ENCODE results near the gene TP73. TPM values are rescaled to one million over a fixed set of nuclear protein-coding genes. Genes with fewer than 3 reads are reported as not detected.

The TP73 gene
- total and polyA plus RNA-seq, 11 donors: 0.01 to 0.53 (median 0.15) TPM; not detected in 6

DNA sequence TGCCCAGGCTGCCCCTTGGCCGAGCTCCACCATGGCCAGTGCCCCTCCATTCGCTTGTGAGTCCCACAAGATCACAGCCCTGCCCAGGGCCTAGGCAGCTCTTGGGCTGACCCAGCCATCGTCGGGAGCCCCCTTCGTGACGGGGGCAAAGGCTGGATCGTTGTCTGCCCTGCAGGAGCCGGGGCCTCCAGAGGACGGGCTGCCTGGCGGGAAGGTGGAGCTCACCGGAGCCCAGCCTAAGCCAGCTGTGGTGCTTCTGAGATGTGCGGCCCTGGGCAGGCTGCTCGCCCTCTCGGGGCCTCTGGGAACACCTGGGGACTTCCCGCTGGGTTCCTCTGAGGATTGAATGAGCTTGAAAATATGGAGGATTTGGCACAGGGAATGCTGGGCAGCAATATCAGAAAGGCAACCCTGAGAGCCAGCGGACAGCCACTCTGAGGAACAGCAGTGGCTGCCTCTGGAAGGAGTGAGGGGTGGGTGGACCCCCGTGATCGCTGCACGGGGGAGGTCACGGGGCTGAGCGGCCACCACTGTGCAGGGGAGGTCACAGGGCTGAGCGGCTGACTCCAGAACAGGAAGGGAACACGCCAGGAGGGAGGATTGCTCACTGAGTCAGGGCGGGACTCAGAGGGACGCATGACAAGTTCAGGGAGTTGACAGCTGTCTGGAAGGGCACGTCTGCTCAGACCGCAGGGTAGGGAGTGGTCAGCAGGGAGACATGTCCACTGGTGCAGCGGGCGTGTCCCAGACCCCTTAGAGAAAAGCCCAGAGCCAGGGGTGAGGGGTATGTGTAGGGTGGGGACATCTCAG lies 19.3 kb downstream of the TP73 start:
- Histone ChIP-seq H3K27ac (no peak overlapping the region), H3K9me3 (no peaks in the 10 kb centered on the region), H3K4me3 (no peak overlapping the region), H3K4me1 (peaks cover 0 to 15% (median 7%) of the 10 kb centered on the region in 12 donors), H3K27me3 (peaks cover 0 to 22% (median 0%) of the 10 kb centered on the region in 9 donors), H3K36me3 (no peaks in the 10 kb centered on the region)
- DNase-seq (peak in 3 of 5 donors; percentile 20 to 54 (median 21)), ATAC-seq (no peak)
- intact Hi-C loops (cut with DNase I): no loop called here
- TF ChIP-seq POLR2A (IDR thresholded peaks at IDR 0.05) (no peak), CTCF (IDR thresholded peaks at IDR 0.05) (no peak)
- WGBS, 4 donors: 55 to 63% (median 58%) methylated on average over 25 to 29 of the region's 29 CpGs

GRCh38 chr1:3672231-3672970 lies 20.1 kb downstream of the TP73 start:
- 82 to 87% (median 83%) methylated on average over 21 of the region's 21 CpGs for WGBS, 4 donors
- Histone ChIP-seq H3K4me3 (no peak overlapping the region), H3K27me3 (peaks cover 0 to 22% (median 0%) of the 10 kb centered on the region in 9 donors), H3K27ac (no peak overlapping the region), H3K36me3 (no peaks in the 10 kb centered on the region), H3K4me1 (peaks cover 0 to 18% (median 7%) of the 10 kb centered on the region in 12 donors), H3K9me3 (no peaks in the 10 kb centered on the region)
- ATAC-seq: no peak
- TF ChIP-seq POLR2A (IDR thresholded peaks at IDR 0.05): no peak
- TF ChIP-seq CTCF (IDR thresholded peaks at IDR 0.05): no peak
- peak in 2 of 5 donors; percentile 9 to 59 for DNase-seq
- intact Hi-C loops (cut with DNase I): no loop called here

DNA sequence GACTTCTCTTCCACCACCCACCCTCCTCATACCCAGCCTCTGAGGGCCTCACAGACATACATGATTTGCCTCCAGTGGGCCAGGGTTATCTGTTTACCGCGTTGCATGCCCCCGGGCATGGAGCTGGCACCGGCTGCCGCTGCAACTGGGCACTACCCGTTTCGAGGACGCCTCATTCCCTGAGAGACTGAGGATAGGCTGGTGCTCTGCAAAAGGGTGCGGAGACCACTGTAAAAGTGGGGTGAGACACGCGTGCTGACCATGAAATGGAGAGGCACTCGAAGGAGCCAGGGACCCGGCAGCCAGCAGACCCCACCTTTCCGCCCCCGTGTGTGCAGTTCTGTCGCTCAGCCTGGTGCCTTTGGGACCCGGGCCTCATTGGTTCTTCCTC lies 20.6 kb downstream of the TP73 start:
- Histone ChIP-seq H3K9me3 (no peaks in the 10 kb centered on the region), H3K4me3 (no peak overlapping the region), H3K27ac (no peak overlapping the region), H3K27me3 (peaks cover 0 to 22% (median 0%) of the 10 kb centered on the region in 9 donors), H3K36me3 (no peaks in the 10 kb centered on the region), H3K4me1 (peaks cover 0 to 22% (median 7%) of the 10 kb centered on the region in 12 donors)
- intact Hi-C loops (cut with DNase I): no loop called here
- ATAC-seq: no peak
- DNase-seq: peak in 2 of 5 donors; percentile 22 to 26
- WGBS, 4 donors: 84 to 88% (median 86%) methylated on average over 13 to 17 of the region's 17 CpGs
- no peak for TF ChIP-seq CTCF (IDR thresholded peaks at IDR 0.05)
- no peak for TF ChIP-seq POLR2A (IDR thresholded peaks at IDR 0.05)

All from heart left ventricle (tissue), 16 donors.